ENCODE measurements around the gene HSD11B2. TPM values are rescaled to one million over a fixed set of nuclear protein-coding genes. Genes with fewer than 3 reads are reported as not detected.
A peak's percentile ranks its signal among the peaks of the same experiment; 100 is the strongest.

The HSD11B2 gene
- total RNA-seq, 1 experiment from 2014 or later: 33.5 TPM

DNA sequence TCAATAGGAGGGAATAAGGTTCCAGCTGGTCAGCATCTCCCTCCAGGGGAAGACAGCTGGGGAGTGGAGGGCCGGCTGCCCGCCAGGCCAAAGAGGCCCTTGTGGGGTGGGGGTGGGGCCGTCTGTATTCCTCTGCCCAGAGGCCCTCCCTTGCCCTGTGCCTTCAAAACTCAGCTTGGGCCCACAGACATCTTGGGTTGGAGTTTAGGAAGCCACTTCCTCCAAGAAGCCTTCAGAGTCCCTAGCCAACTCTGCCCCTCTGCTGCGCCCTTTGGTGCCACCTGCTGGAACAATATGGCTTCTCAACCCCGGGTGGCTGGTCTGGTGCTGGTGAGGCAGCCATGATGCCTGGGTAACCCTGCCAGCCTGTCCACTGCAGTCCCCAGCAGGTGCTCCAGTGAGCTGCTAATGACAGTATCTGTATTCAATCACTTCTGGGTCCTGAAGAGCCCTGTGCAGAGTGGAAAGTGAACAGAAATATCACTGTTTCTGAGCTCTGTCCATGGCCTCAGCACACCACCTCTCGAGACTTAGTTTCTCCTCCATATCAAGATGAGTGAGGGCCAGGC lies 16.7 kb downstream of the HSD11B2 start:
- peak; percentile 71 for DNase-seq
- Histone ChIP-seq H3K27ac (ENCODE audit: insufficient read length, low read depth, low read length) (no peak overlapping the region), H4K20me1 (ENCODE audit: control insufficient read depth, insufficient read depth, insufficient read length) (no peaks in the 10 kb centered on the region), H2BK5ac (ENCODE audit: insufficient read length, low read length) (no peak overlapping the region), H3K27me3 (ENCODE audit: insufficient read depth, low read length) (no peaks in the 10 kb centered on the region), H3K4me2 (ENCODE audit: insufficient read depth, insufficient read length, low read length) (no peak overlapping the region), H3K4me1 (ENCODE audit: insufficient read depth, low read length) (no peaks in the 10 kb centered on the region), H3K4ac (ENCODE audit: low read depth, low read length) (no peak overlapping the region), H3K79me1 (ENCODE audit: insufficient read depth, low read depth, low read length, poor library complexity, severe bottlenecking) (no peaks in the 10 kb centered on the region), H3K23me2 (ENCODE audit: insufficient read length, low read depth, low read length, poor library complexity, severe bottlenecking) (no peaks in the 10 kb centered on the region), H4K5ac (ENCODE audit: insufficient read length, low read depth, low read length) (no peak overlapping the region), H3K9me3 (ENCODE audit: control insufficient read depth, low read depth, low read length) (no peaks in the 10 kb centered on the region), H3T11ph (ENCODE audit: low read length) (no peak overlapping the region), H3K23ac (ENCODE audit: insufficient read length, low read depth, low read length) (no peak overlapping the region), H3K18ac (ENCODE audit: insufficient read length, low read depth, low read length) (no peak overlapping the region), H2BK120ac (ENCODE audit: low read depth, low read length, poor library complexity, severe bottlenecking) (no peak overlapping the region), H4K91ac (ENCODE audit: insufficient read length, low read depth, low read length) (no peak overlapping the region), H2AK5ac (ENCODE audit: insufficient read length, low read length) (no peak overlapping the region), H3K14ac (ENCODE audit: insufficient read depth, low read length) (no peak overlapping the region), H3K56ac (ENCODE audit: insufficient read length, low read depth, low read length) (no peak overlapping the region), H2AFZ (ENCODE audit: low read length) (no peak overlapping the region), H2BK20ac (ENCODE audit: low read depth, low read length, poor library complexity, severe bottlenecking) (no peak overlapping the region), H3K9ac (ENCODE audit: extremely low read depth, insufficient read length, low read length) (no peak overlapping the region), H4K8ac (replicated peaks; ENCODE audit: insufficient read length, low read depth, low read length) (no peak overlapping the region), H2BK12ac (ENCODE audit: insufficient read length, low read depth, low read length) (no peak overlapping the region), H2BK15ac (ENCODE audit: low read depth, low read length) (no peak overlapping the region), H3K79me2 (ENCODE audit: insufficient read depth, low read length) (no peaks in the 10 kb centered on the region)
- no CpG with 5 or more reads among the region's 6 CpGs for WGBS (ENCODE audit: extremely low coverage, insufficient read length, low lambda C conversion rate)
- TF ChIP-seq, protein P1, sequence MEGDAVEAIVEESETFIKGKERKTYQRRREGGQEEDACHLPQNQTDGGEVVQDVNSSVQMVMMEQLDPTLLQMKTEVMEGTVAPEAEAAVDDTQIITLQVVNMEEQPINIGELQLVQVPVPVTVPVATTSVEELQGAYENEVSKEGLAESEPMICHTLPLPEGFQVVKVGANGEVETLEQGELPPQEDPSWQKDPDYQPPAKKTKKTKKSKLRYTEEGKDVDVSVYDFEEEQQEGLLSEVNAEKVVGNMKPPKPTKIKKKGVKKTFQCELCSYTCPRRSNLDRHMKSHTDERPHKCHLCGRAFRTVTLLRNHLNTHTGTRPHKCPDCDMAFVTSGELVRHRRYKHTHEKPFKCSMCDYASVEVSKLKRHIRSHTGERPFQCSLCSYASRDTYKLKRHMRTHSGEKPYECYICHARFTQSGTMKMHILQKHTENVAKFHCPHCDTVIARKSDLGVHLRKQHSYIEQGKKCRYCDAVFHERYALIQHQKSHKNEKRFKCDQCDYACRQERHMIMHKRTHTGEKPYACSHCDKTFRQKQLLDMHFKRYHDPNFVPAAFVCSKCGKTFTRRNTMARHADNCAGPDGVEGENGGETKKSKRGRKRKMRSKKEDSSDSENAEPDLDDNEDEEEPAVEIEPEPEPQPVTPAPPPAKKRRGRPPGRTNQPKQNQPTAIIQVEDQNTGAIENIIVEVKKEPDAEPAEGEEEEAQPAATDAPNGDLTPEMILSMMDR (conservative IDR thresholded peaks at IDR 0.05): peak; percentile 67
- no peak overlapping the region for H3K27ac Mint-ChIP-seq
- peaks cover 10 to 11% of the 10 kb centered on the region in 2 experiments for H3K4me1 Mint-ChIP-seq
- no peaks in the 10 kb centered on the region for H3K27me3 Mint-ChIP-seq (ENCODE audit: low read depth)
- peaks cover 0 to 24% (median 11%) of the 10 kb centered on the region in 3 experiments; a peak in 6 of 7 replicates for H3K36me3 Mint-ChIP-seq (ENCODE audit: insufficient read depth in 1 of 3, low read depth in 3 of 3)
- no peak overlapping the region for H3K4me3 Mint-ChIP-seq
- no peaks in the 10 kb centered on the region for H3K9me3 Mint-ChIP-seq

Measured in H9 (cell line).